A172 (cell line): ENCODE measurements around the gene ASB11. TPM values are rescaled to one million over a fixed set of nuclear protein-coding genes. Genes with fewer than 3 reads are reported as not detected.
"Not testable (repeated sequence)": the region's sequence is repeated elsewhere in the genome, so short reads cannot be mapped to it uniquely, and the experiment has no call there.

Source experiments
- DNase-seq: peaks from one replicate; pipeline ENCODE4 v3.0.0-alpha.2; 2015; ENCODE audit warnings: low spot score
- total RNA-seq: library from RNA; depleted of rRNA; stranded (reverse); fragments of >200 nt; shearing (Covaris generic); gene quantifications from 2 replicates; pipeline ENCODE4 v1.2.3, GENCODE V29; 2014

The ASB11 gene
- total RNA-seq, 1 experiment from 2014 or later, result not detected

- not testable (repeated sequence) for DNase-seq
Observed at GRCh38 chrX:15305899-15306298, 9.5 kb downstream of the ASB11 start.

GRCh38 chrX:15301924-15302323 is 13.5 kb downstream of the ASB11 start:
- no peak for DNase-seq

GRCh38 chrX:15299941-15300851 is 15.2 kb downstream of the ASB11 start:
- peak; percentile 15 for DNase-seq

GRCh38 chrX:15298780-15299179 is 16.7 kb downstream of the ASB11 start:
- no peak for DNase-seq

- no peak for DNase-seq
Observed at GRCh38 chrX:15298201-15298600, 17.2 kb downstream of the ASB11 start.

- DNase-seq, result no peak
Observed at GRCh38 chrX:15293451-15293850, 22.0 kb downstream of the ASB11 start.

GRCh38 chrX:15292861-15293260 is 22.6 kb downstream of the ASB11 start:
- DNase-seq, result no peak

- no peak for DNase-seq
Observed at GRCh38 chrX:15277604-15278003, 37.8 kb downstream of the ASB11 start.

GRCh38 chrX:15274946-15275345 is 40.5 kb downstream of the ASB11 start:
- no peak for DNase-seq

- not testable (repeated sequence) for DNase-seq
Observed at GRCh38 chrX:15273275-15273674, 42.2 kb downstream of the ASB11 start.

GRCh38 chrX:15271757-15272156 is 43.7 kb downstream of the ASB11 start:
- DNase-seq, result no peak

- DNase-seq, result peak; percentile 90
Observed at GRCh38 chrX:15269618-15270521, 45.6 kb downstream of the ASB11 start, which contains the start of gene ASB9. Gene ASB9 (minus strand): TSS chrX:15270083. CDS start chrX:15269874, 209 bp downstream.

- no peak for DNase-seq
Observed at GRCh38 chrX:15269120-15269519, 46.3 kb downstream of the ASB11 start.

GRCh38 chrX:15254852-15255251 is 60.6 kb downstream of the ASB11 start:
- no peak for DNase-seq

GRCh38 chrX:15245896-15246295 is 69.5 kb downstream of the ASB11 start:
- no peak for DNase-seq

GRCh38 chrX:15244421-15244820 is 71.0 kb downstream of the ASB11 start:
- DNase-seq, result no peak

- peak; percentile 65 for DNase-seq
Observed at GRCh38 chrX:15242899-15243555, 72.4 kb downstream of the ASB11 start.

GRCh38 chrX:15241301-15241700 is 74.1 kb downstream of the ASB11 start:
- no peak for DNase-seq

GRCh38 chrX:15240414-15240813 is 75.0 kb downstream of the ASB11 start:
- DNase-seq, result no peak

- DNase-seq, result no peak
Observed at GRCh38 chrX:15236146-15236545, 79.3 kb downstream of the ASB11 start.

GRCh38 chrX:15235001-15235400 is 80.4 kb downstream of the ASB11 start:
- DNase-seq, result no peak
